SK-N-SH treated with all-trans-retinoic acid at 6 μM for 48 hours (cell line): Measurements from ENCODE around the gene TTC39A.

ENCODE experiments used
- ATAC-seq: fragments of 200-7000 bp; cut with Tn5 transposase; 3 replicates; pipeline ENCODE4 v1.9.1; 2020; ENCODE audit warnings: mild to moderate bottlenecking, moderate library complexity
- ARNTL ChIP-seq: fragments of 450-650 bp; formaldehyde crosslinking; IDR thresholded peaks from 2 replicates; pipeline ENCODE4 v1.5.0; 2020; ENCODE audit warnings: low read depth, mild to moderate bottlenecking, moderate library complexity, borderline replicate concordance
- BACH2 ChIP-seq: fragments of 250-450 bp; sonication (Bioruptor Pico); IDR thresholded peaks from 2 replicates; pipeline ENCODE4 v1.9.0; 2021; ENCODE audit warnings: mild to moderate bottlenecking, borderline replicate concordance
- CREB5 ChIP-seq: fragments of 250-450 bp; sonication (Bioruptor Pico); IDR thresholded peaks from 2 replicates; pipeline ENCODE4 v1.5.1; 2020; ENCODE audit warnings: low read depth, mild to moderate bottlenecking, moderate library complexity
- CSDC2 ChIP-seq: fragments of 250-450 bp; sonication (Bioruptor Pico); IDR thresholded peaks from 2 replicates; pipeline ENCODE4 v1.5.0; 2020; ENCODE audit warnings: mild to moderate bottlenecking, moderate library complexity
- CSRNP3 ChIP-seq: fragments of 250-450 bp; sonication (Bioruptor Pico); IDR thresholded peaks from 2 replicates; pipeline ENCODE4 v1.5.1; 2021; ENCODE audit warnings: mild to moderate bottlenecking, moderate library complexity
- ESRRG ChIP-seq: fragments of 250-450 bp; sonication (Bioruptor Pico); IDR thresholded peaks from 2 replicates; pipeline ENCODE4 v1.6.1; 2021; ENCODE audit warnings: mild to moderate bottlenecking
- GLIS3 ChIP-seq: fragments of 250-450 bp; sonication (Bioruptor Pico); IDR thresholded peaks from 2 replicates; pipeline ENCODE4 v1.5.0; 2020; ENCODE audit warnings: mild to moderate bottlenecking, moderate library complexity
- ISL1 ChIP-seq: fragments of 250-450 bp; sonication (Bioruptor Pico); IDR thresholded peaks from 2 replicates; pipeline ENCODE4 v2.1.2; 2022; ENCODE audit warnings: mild to moderate bottlenecking, moderate library complexity
- OSR1 ChIP-seq: fragments of 250-450 bp; sonication (Bioruptor Pico); IDR thresholded peaks from 2 replicates; pipeline ENCODE4 v1.8.0; 2022; ENCODE audit warnings: moderate library complexity, mild to moderate bottlenecking, inconsistent platforms
- PATZ1 ChIP-seq: fragments of 250-450 bp; sonication (Bioruptor Pico); IDR thresholded peaks from 2 replicates; pipeline ENCODE4 v1.8.0; 2020; ENCODE audit warnings: mild to moderate bottlenecking, moderate library complexity, borderline replicate concordance
- POU6F1 ChIP-seq: fragments of 250-450 bp; sonication (Bioruptor Pico); IDR thresholded peaks from 2 replicates; pipeline ENCODE4 v1.8.0; 2021; ENCODE audit warnings: low read depth, mild to moderate bottlenecking, moderate library complexity, borderline replicate concordance
- PPARA ChIP-seq: fragments of 250-450 bp; sonication (Bioruptor Pico); IDR thresholded peaks from 2 replicates; pipeline ENCODE4 v1.5.0; 2020; ENCODE audit warnings: mild to moderate bottlenecking, borderline replicate concordance
- RARB ChIP-seq: fragments of 250-450 bp; sonication (Bioruptor Pico); IDR thresholded peaks from 2 replicates; pipeline ENCODE4 v1.8.0; 2021; ENCODE audit warnings: mild to moderate bottlenecking, moderate library complexity
- TOX ChIP-seq: fragments of 250-450 bp; sonication (Bioruptor Pico); IDR thresholded peaks from 2 replicates; pipeline ENCODE4 v1.8.0; 2021; ENCODE audit warnings: mild to moderate bottlenecking, moderate library complexity, borderline replicate concordance
- ZC3H10 ChIP-seq: fragments of 250-450 bp; sonication (Bioruptor Pico); IDR thresholded peaks from 2 replicates; pipeline ENCODE4 v1.5.1; 2021; ENCODE audit warnings: mild to moderate bottlenecking, moderate library complexity
- ZFP3 ChIP-seq: fragments of 250-450 bp; sonication (Bioruptor Pico); IDR thresholded peaks from 2 replicates; pipeline ENCODE4 v1.5.0; 2020; ENCODE audit warnings: mild to moderate bottlenecking, moderate library complexity
- ZNF565 ChIP-seq: fragments of 450-650 bp; formaldehyde crosslinking; conservative IDR thresholded peaks from 2 replicates; pipeline ENCODE4 v1.5.0; 2020; ENCODE audit warnings: low read depth, mild to moderate bottlenecking, moderate library complexity
- ZNF8 ChIP-seq: fragments of 450-650 bp; formaldehyde crosslinking; IDR thresholded peaks from 2 replicates; pipeline ENCODE4 v1.5.0; 2020; ENCODE audit warnings: mild to moderate bottlenecking, moderate library complexity
- TF ChIP-seq, protein P1 (sequence below): fragments of 250-450 bp; sonication (Bioruptor Pico); IDR thresholded peaks from 2 replicates; pipeline ENCODE4 v1.5.0; 2020; ENCODE audit warnings: mild to moderate bottlenecking, moderate library complexity

TTC39A gene

GRCh38 chr1:51301844-51302162, 28.6 kb downstream of the TTC39A start:
- ATAC-seq = no peak
- no peak for TF ChIP-seq ZFP3
- no peak for TF ChIP-seq POU6F1 (CRISPR knock-in tag)
- no peak for TF ChIP-seq ZNF8 (CRISPR knock-in tag)
- no peak for TF ChIP-seq ZNF565 (CRISPR knock-in tag)
- TF ChIP-seq PPARA (CRISPR knock-in tag) = no peak
- TF ChIP-seq ZC3H10 (CRISPR knock-in tag) = no peak
- no peak for TF ChIP-seq ARNTL
- TF ChIP-seq, protein P1, sequence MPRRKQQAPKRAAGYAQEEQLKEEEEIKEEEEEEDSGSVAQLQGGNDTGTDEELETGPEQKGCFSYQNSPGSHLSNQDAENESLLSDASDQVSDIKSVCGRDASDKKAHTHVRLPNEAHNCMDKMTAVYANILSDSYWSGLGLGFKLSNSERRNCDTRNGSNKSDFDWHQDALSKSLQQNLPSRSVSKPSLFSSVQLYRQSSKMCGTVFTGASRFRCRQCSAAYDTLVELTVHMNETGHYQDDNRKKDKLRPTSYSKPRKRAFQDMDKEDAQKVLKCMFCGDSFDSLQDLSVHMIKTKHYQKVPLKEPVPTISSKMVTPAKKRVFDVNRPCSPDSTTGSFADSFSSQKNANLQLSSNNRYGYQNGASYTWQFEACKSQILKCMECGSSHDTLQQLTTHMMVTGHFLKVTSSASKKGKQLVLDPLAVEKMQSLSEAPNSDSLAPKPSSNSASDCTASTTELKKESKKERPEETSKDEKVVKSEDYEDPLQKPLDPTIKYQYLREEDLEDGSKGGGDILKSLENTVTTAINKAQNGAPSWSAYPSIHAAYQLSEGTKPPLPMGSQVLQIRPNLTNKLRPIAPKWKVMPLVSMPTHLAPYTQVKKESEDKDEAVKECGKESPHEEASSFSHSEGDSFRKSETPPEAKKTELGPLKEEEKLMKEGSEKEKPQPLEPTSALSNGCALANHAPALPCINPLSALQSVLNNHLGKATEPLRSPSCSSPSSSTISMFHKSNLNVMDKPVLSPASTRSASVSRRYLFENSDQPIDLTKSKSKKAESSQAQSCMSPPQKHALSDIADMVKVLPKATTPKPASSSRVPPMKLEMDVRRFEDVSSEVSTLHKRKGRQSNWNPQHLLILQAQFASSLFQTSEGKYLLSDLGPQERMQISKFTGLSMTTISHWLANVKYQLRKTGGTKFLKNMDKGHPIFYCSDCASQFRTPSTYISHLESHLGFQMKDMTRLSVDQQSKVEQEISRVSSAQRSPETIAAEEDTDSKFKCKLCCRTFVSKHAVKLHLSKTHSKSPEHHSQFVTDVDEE (CRISPR knock-in tag) = no peak
- no peak for TF ChIP-seq CSRNP3 (CRISPR knock-in tag)
- TF ChIP-seq PATZ1 (CRISPR knock-in tag) = no peak
- no peak for TF ChIP-seq CSDC2 (CRISPR knock-in tag)
- TF ChIP-seq TOX (CRISPR knock-in tag) = no peak

DNA sequence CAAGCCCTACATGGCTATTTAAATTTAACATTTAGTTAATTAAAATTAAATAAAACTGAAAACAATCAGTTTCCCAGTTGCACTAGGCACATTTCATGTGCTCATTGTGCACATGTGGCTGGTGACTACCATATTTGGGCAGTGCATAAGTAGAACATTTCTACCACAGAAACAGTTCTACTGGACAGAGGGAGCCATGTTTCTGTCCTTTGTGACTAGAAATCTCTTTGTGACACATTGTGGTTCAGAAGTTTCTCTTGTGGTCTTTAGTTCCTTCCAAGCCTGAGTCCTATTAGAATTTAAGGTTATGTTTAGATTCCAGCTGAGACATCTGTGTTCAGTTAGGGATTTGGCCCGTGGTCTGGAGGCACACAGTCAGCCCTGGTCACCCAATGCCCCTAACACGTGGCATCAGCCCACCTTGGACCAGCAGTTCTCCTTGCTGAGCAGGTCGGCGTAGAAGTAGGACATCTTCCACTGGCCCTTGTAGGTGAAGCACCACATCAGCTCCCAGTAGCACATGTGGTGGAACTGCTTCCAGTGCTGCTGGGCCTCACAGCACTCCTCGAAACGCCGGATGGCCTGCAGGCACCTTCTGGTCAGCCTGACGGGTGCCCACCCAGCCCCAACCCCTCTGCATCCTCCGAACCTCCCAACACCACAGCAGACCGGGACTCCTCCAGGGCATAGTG, 29.1 kb downstream of the TTC39A start:
- TF ChIP-seq RARB (CRISPR knock-in tag) (no peak), ISL1 (CRISPR knock-in tag) (no peak), CSRNP3 (CRISPR knock-in tag) (no peak), ZFP3 (no peak), ZNF565 (CRISPR knock-in tag) (no peak), GLIS3 (CRISPR knock-in tag) (no peak)
- no peak for ATAC-seq

DNA sequence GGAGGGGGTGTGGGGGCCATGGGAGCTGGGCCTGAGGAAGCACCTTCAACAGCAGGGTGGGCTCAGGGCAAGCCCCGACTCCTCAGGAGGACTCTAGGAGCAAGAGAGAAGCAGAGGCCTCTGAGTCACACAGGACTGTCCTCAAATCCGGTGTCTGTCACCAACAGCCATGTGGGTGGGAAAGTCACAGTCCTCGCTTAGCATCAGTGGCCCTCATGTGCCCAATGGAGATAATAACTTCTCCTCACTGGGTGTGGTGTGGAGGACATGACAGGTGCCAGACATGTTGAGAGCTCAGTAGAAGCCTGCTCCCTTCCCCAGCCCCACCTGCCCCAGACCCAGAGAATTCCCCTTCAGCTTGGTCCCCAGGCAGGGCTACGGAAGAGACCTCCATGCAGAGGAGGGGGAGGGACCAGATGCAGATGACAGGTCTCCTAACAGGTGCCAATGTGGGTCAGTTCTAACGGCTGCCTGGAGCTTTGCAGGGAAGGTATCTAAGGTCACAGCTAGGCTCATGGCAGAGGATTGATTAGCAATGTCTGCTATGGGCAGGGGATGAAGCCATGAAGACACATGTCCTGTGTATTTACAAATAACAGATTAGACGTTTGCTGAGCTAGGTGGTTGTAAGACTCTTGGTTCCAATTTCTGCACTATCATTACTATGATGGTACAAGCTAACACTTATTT, 30.2 kb downstream of the TTC39A start:
- ATAC-seq = no peak
- TF ChIP-seq BACH2 (CRISPR knock-in tag) = no peak
- TF ChIP-seq TOX (CRISPR knock-in tag) = no peak
- TF ChIP-seq OSR1 (CRISPR knock-in tag) = no peak
- TF ChIP-seq CREB5 (CRISPR knock-in tag) = no peak
- TF ChIP-seq CSDC2 (CRISPR knock-in tag) = no peak
- no peak for TF ChIP-seq ESRRG (CRISPR knock-in tag)
- no peak for TF ChIP-seq PPARA (CRISPR knock-in tag)
- TF ChIP-seq ISL1 (CRISPR knock-in tag) = no peak
- TF ChIP-seq ZC3H10 (CRISPR knock-in tag) = no peak
- TF ChIP-seq GLIS3 (CRISPR knock-in tag) = no peak
- no peak for TF ChIP-seq RARB (CRISPR knock-in tag)
- TF ChIP-seq, protein P1 (CRISPR knock-in tag) = no peak
- TF ChIP-seq PATZ1 (CRISPR knock-in tag) = no peak
- no peak for TF ChIP-seq ZNF8 (CRISPR knock-in tag)
- no peak for TF ChIP-seq ARNTL
